Glomerular visceral epithelial cell (primary cell): ENCODE results near the gene ABCA5.
"Not testable (repeated sequence)": the region's sequence is repeated elsewhere in the genome, so short reads cannot be mapped to it uniquely, and the experiment has no call there.

Source experiments
- DNase-seq: peaks from one replicate; pipeline ENCODE4 v3.0.0-alpha.2; 2016; ENCODE audit errors: extremely low spot score

ABCA5 gene

DNA sequence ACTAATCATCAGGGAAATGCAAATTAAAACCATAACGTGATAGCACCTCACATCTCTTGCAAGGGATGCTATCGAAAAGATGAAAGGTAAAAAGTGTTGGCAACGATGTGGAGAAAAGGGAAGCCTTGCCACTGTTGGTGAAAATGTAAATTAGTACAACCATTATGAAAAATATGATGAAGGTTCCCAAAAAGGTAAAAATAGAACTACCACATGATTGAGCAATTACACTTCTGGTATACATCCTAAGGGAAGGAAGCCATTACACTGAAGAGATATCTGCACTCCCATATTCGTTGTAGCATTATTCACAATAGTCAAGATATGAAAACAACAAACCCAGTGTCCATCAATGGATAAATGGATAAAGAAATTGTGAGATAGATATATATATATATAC is 119.8 kb downstream of the ABCA5 start:
- no peak for DNase-seq

DNA sequence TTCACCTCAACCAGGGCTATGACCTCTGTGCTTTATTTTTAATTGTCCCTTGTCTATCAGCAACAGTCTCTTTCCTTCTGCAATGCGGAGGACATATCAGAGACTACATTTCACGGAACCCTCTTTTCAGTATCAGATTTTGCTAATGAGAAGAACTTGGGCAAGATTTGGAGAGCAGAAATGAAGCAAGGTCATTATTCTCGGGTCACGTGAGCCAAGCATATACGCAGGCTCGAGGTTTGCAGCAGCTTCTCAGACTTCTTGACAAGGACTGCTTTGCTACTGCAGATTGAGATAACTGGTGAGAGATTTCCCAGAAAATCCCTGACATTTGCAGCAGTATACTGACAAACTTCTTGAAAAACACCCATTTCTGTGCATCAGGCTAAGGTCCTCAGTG is 128.7 kb downstream of the ABCA5 start:
- no peak for DNase-seq

DNA sequence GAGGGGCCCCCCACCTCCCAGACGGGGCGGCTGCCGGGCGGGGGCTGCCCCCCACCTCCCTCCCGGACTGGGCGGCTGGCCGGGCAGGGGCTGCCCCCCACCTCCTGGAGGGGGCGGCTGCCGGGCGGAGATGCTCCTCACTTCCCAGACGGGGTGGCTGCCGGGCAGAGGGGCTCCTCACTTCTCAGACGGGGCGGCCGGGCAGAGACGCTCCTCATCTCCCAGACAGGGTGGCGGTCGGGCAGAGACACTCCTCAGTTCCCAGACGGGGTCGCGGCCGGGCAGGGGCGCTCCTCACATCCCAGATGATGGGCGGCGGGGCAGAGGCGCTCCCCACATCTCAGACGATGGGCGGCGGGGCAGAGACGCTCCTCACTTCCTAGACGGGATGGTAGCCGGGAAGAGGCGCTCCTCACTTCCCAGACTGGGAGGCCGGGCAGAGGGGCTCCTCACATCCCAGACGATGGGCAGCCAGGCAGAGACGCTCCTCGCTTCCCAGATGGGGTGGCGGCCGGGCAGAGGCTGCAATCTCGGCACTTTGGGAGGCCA is 130.8 kb downstream of the ABCA5 start:
- not testable (repeated sequence) for DNase-seq
